T47D (cell line): ENCODE results near the gene INAVA.

Experiments used
- DNase-seq, 2 experiments: peaks; one replicate each; pipeline versions ENCODE4 v3.0.0 to v3.0.0-alpha.2; 2011 to 2012; ENCODE audit warnings: low read depth in 1 of 2, low spot score in 1 of 2
- JUND ChIP-seq: IDR thresholded peaks from 2 replicates; pipeline ENCODE4 v1.6.1; 2012; ENCODE audit warnings: low read depth
- in situ Hi-C: cut with HindIII; loops from 2 replicates; pipeline ENCODE4 v1.10.0; 2016; ENCODE audit warnings: low sequenced_read_pairs, low pct_unique_long_range_greater_than_20kb

The INAVA gene

DNA sequence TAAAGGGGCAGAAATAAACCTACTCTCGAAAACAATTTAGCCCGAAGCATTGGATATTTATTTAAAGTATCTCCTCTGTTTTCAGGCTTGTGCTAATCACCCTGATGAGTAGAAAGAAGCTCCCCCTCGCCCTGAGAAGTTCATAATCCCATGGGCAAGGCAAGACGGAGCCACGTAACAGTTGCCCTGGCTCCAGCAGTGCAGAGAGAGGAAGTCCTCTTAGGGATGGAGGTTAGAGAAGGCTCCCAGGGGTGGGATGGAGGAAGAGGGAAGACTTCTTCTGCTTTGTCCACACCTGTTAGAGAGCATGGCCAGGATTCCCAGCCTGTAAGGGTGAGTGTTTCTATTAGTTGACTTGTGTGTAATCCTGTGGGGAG lies 25.3 kb upstream of the INAVA start:
- TF ChIP-seq JUND = no peak
- DNase-seq = no peak
- in situ Hi-C loops = no loop called here

GRCh38 chr1:200869753-200870391 lies 24.8 kb upstream of the INAVA start:
- DNase-seq = no peak
- no peak for TF ChIP-seq JUND
- in situ Hi-C loops = no loop called here

GRCh38 chr1:200872446-200873115 lies 22.1 kb upstream of the INAVA start, which contains the start of gene GPR25:
Gene GPR25, plus strand, starts transcription at chr1:200872981. Its CDS starts 57 bp downstream, at chr1:200873038.
- TF ChIP-seq JUND = no peak

DNA sequence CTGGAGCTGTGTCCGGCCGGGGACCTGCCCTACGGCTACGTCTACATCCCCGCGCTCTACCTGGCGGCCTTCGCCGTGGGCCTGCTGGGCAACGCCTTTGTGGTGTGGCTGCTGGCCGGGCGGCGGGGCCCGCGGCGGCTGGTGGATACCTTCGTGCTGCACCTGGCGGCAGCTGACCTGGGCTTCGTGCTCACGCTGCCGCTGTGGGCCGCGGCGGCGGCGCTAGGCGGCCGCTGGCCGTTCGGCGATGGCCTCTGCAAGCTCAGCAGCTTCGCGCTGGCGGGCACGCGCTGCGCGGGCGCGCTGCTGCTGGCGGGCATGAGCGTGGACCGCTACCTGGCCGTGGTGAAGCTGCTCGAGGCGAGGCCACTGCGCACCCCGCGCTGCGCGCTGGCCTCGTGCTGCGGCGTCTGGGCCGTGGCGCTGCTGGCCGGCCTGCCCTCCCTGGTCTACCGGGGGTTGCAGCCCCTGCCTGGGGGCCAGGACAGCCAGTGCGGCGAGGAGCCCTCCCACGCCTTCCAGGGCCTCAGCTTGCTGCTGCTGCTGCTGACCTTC lies 21.5 kb upstream of the INAVA start:
- in situ Hi-C loops = no loop called here
- no peak for DNase-seq
- no peak for TF ChIP-seq JUND

More at GRCh38 chr1:200872446-200873115, 22.1 kb upstream of the INAVA start, which contains the start of gene GPR25:
- in situ Hi-C loops = no loop called here
- DNase-seq = no peak

DNA sequence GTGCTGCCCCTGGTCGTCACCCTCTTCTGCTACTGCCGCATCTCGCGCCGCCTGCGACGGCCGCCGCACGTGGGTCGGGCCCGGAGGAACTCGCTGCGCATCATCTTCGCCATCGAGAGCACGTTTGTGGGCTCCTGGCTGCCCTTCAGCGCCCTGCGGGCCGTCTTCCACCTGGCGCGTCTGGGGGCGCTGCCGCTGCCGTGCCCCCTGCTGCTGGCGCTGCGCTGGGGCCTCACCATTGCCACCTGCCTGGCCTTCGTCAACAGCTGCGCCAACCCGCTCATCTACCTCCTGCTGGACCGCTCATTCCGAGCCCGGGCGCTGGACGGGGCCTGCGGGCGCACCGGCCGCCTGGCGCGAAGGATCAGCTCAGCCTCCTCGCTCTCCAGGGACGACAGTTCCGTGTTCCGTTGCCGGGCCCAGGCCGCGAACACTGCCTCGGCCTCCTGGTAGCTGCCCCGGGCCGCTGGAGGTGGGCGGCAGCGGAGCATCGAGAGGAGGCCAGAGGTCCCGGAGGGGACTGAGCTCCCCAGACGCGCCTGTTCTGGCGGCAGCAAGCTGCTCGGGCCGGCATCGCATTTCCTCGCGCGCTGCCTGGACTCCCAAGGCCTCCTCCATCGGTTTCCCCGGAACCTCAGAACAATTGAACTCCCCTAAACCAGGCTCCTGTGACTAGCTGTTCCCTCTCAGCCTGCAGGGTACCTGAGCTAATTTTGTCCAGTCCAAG lies 20.9 kb upstream of the INAVA start:
- TF ChIP-seq JUND = no peak
- in situ Hi-C loops = no loop called here

GRCh38 chr1:200874694-200875093 lies 20.0 kb upstream of the INAVA start:
- in situ Hi-C loops = no loop called here
- TF ChIP-seq JUND = no peak
- no peak for DNase-seq

More for the DNA sequence above, 20.9 kb upstream of the INAVA start:
- no peak for DNase-seq

DNA sequence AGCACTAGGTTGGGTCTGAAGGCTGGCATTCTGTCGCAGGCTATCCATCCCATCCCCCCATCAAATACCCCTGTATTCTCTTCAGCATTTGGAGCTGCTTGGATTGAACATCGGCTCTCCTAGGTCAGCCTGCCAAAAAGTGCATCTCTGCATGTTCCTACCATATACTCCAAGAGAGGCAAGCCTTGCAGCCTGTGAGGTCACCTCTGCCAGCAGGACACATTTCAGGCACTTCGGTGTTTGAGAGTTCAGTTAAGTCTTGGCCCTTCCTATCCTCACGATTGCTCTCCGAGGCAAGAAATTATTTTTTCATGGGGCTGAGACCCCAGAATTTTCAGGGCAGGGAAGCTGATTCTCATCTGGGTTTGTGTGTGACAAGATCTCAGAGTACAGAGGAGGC lies 19.3 kb upstream of the INAVA start:
- TF ChIP-seq JUND = no peak
- in situ Hi-C loops = no loop called here
- no peak for DNase-seq

DNA sequence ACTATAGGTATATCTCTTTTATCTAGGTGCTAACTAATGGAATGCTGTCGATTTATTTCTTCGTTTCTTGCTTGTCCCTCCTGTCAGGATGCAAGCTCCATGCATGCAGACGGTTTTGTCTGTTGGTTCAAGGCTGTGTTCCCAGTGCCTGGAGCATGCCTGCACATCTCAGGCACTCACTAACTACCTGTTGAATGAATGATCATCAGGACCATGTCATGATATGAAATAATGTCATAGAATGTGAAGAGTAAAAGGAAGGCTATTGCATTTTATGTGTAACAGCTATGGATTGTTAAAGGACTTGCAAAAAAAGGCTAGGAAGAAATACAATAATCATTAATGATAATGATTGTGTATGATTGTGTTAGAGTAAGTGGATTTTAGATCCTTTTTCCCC lies 17.7 kb upstream of the INAVA start:
- in situ Hi-C loops = no loop called here
- DNase-seq = no peak
- no peak for TF ChIP-seq JUND

DNA sequence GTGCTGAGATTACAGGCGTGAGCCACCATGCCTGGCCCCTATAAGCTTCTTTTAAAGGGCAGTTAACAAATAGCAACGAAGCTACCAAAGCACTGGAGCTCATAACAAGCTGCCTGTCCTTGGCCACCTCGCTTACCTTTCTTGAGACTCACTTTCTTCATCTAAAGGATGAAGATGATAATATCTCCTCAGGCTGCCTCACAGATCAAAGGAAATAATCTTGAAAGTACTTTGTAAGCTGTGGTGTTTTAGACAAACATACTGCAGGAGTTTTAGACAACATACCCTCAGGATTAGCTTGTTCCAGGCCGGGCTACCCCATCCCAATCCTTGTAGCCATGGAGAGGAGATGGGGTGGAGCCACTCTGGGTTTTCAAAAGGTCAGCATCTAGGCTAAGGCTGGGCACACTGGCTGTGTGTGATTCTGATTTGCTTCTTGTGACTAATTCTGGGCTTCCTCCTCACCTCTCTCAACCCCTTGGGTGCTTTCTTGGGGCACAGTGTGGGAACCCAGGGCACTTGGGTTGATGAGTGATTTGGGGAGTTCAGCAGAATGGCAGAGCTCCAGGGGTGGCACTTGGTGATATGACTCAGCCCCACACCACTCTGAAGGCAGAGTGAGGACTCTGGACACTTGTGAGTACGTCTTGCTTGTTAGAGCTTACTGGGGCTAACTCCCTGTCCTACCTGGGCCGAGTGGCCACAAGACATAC lies 16.7 kb upstream of the INAVA start:
- DNase-seq = no peak
- no peak for TF ChIP-seq JUND
- in situ Hi-C loops = no loop called here

DNA sequence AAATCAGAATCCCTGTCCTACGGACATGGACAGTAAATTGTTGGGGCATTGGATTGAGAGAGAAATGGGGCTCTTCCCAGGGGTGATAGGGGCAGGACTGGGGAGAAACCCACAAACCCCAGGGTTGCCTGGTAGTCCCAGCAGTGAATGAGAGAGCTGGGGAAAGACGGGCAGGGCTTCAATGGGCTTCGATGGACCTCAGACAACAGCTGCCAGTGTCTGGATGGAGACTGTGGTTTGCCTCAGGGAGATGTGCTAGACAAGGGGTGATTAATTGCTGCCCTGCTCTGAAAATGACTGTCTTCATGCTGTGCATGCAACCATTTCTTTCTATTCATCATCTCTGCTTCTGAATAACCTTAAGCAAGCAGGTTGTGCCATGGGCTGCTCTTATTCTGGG lies 14.5 kb upstream of the INAVA start:
- no peak for DNase-seq
- in situ Hi-C loops = no loop called here
- no peak for TF ChIP-seq JUND

- no peak for TF ChIP-seq JUND
- no peak for DNase-seq
These were observed 11.6 kb upstream of the INAVA start for GRCh38 chr1:200883118-200883517.

GRCh38 chr1:200885623-200886402 lies 8.9 kb upstream of the INAVA start:
- DNase-seq = no peak
- in situ Hi-C loops = no loop called here
- no peak for TF ChIP-seq JUND

More at GRCh38 chr1:200883118-200883517, 11.6 kb upstream of the INAVA start:
- in situ Hi-C loops = no loop called here
